Upper lobe of left lung (tissue), 4 donors: ENCODE measurements around the gene ADRA1B.

Experiments
- CTCF ChIP-seq, 6 experiments: fragments of 450-650 bp in 4 of 6; fragments of 200-600 bp in 2 of 6; sonication (generic) in 2 of 6; IDR thresholded peaks; one replicate each; pipeline ENCODE4 v1.5.1; 2016 to 2019; ENCODE audit warnings: antibody characterized with exemption in 6 of 6
- EP300 ChIP-seq, 4 donors: sonication (generic); formaldehyde crosslinking; IDR thresholded peaks; one replicate each; pipeline ENCODE4 v1.5.1; 2017; ENCODE audit warnings: antibody characterized with exemption in 4 of 4, control low read depth in 2 of 4
- POLR2A ChIP-seq, 4 donors: fragments of 450-650 bp; IDR thresholded peaks; one replicate each; pipeline ENCODE4 v1.5.1; 2016 to 2017; ENCODE audit warnings: antibody characterized with exemption in 4 of 4, mild to moderate bottlenecking in 2 of 4

- TF ChIP-seq POLR2A (IDR thresholded peaks at IDR 0.05) (no peak), CTCF (IDR thresholded peaks at IDR 0.05) (no peak), EP300 (IDR thresholded peaks at IDR 0.05) (no peak)
Measured at GRCh38 chr5:159975462-159976019, 59.3 kb downstream of the ADRA1B start.
